Measurements from ENCODE around the gene ENOX2. TPM values are rescaled to one million over a fixed set of nuclear protein-coding genes. Genes with fewer than 3 reads are reported as not detected.

The ENOX2 gene
- total RNA-seq, 1 experiment from 2014 or later: 12.9 TPM

GRCh38 chrX:130834830-130835229 is 68.2 kb downstream of the ENOX2 start:
- Histone ChIP-seq H3K79me2 (ENCODE audit: insufficient read depth, low read length) (no peaks in the 10 kb centered on the region), H3K36me3 (ENCODE audit: control insufficient read depth in 1 of 2, insufficient read depth in 2 of 2, low read length in 2 of 2) (no peaks in the 10 kb centered on the region), H3K4me3 (replicated peaks in 1 of 2; ENCODE audit: low read depth in 1 of 2, low read length in 2 of 2) (no peak overlapping the region), H3K9me3 (ENCODE audit: control insufficient read depth in 1 of 2, insufficient read depth in 1 of 2, low read depth in 1 of 2, low read length in 2 of 2) (no peaks in the 10 kb centered on the region), H3K27ac (ENCODE audit: low read depth, low read length) (no peak overlapping the region), H3K9ac (ENCODE audit: low read length) (no peak overlapping the region), H2AFZ (ENCODE audit: low read depth, low read length, poor library complexity, severe bottlenecking) (no peak overlapping the region), H4K20me1 (ENCODE audit: insufficient read depth) (no peaks in the 10 kb centered on the region), H3K4me1 (ENCODE audit: control insufficient read depth in 1 of 2, insufficient read depth in 2 of 2, low read length in 2 of 2) (no peaks in the 10 kb centered on the region), H3K27me3 (ENCODE audit: insufficient read depth, low read length) (no peaks in the 10 kb centered on the region), H3K4me2 (ENCODE audit: low read length) (no peak overlapping the region), H3K9me2 (ENCODE audit: insufficient read depth) (no peaks in the 10 kb centered on the region)
- BruUV-seq (replicated peaks): no TSS peak
- TF ChIP-seq RAD21 (IDR thresholded peaks at IDR 0.05; ENCODE audit: low read depth) (no peak), TCF7L2 (IDR thresholded peaks at IDR 0.05; ENCODE audit: borderline replicate concordance, extremely low read depth, insufficient read depth, insufficient read length) (no peak), ZNF274 (IDR thresholded peaks at IDR 0.05; ENCODE audit: low read depth, low read length) (no peak), CBX3 (IDR thresholded peaks at IDR 0.05; ENCODE audit: low read depth) (no peak), FOSL1 (IDR thresholded peaks at IDR 0.05; ENCODE audit: low read depth) (no peak), ELF1 (IDR thresholded peaks at IDR 0.05; ENCODE audit: borderline replicate concordance, low read depth) (no peak), EGR1 (IDR thresholded peaks at IDR 0.05; ENCODE audit: low read depth) (no peak), POLR2AphosphoS5 (IDR thresholded peaks at IDR 0.05; ENCODE audit: low read depth, low read length) (no peak), CEBPB (IDR thresholded peaks at IDR 0.05; ENCODE audit: low read depth) (no peak), POLR2A (IDR thresholded peaks at IDR 0.05; ENCODE audit: borderline replicate concordance, extremely low read depth, insufficient read depth, insufficient read length) (no peak), ZBTB33 (IDR thresholded peaks at IDR 0.05; ENCODE audit: extremely low read depth, insufficient replicate concordance, low read length) (no peak), SP1 (IDR thresholded peaks at IDR 0.05; ENCODE audit: low read depth) (no peak), SRF (IDR thresholded peaks at IDR 0.05; ENCODE audit: low read depth) (no peak)
- intact Hi-C loops (cut with micrococcal nuclease): no loop called here
- POLR2A ChIA-PET: no interaction called here
- RAD21 ChIA-PET (ENCODE audit: low non-redundant PET in 1 of 2, low total read pairs in 2 of 2, uncharacterized antibody in 2 of 2, unreplicated experiment in 2 of 2): no interaction called here
- CTCF ChIA-PET: no interaction called here
- DNase-seq (ENCODE audit: low read depth, low spot score): no peak
- no peak for ATAC-seq

Data from HCT116 (cell line).